Vagina (tissue), 2 donors: Measurements from ENCODE around the gene DMGDH.

Experiments
- POLR2A ChIP-seq, 2 donors: fragments of 450-650 bp; IDR thresholded peaks; one replicate each; pipeline ENCODE4 v1.6.1; 2017; ENCODE audit warnings: antibody characterized with exemption in 2 of 2, mild to moderate bottlenecking in 2 of 2, moderate library complexity in 2 of 2
- POLR2AphosphoS5 ChIP-seq, 2 donors: sonication (generic); formaldehyde crosslinking; IDR thresholded peaks; one replicate each; pipeline ENCODE4 v1.9.0; 2017; ENCODE audit warnings: antibody characterized with exemption in 2 of 2, mild to moderate bottlenecking in 2 of 2, low read depth in 1 of 2; ENCODE audit not compliant: insufficient read depth in 1 of 2
- TF ChIP-seq, protein P1 (sequence below), 3 experiments: fragments of 450-650 bp in 2 of 3; fragments of 200-600 bp in 1 of 3; sonication (generic) in 1 of 3; IDR thresholded peaks; one replicate each; pipeline ENCODE4 v1.5.1; 2017 to 2019; ENCODE audit warnings: antibody characterized with exemption in 3 of 3, mild to moderate bottlenecking in 2 of 3, moderate library complexity in 2 of 3

DNA sequence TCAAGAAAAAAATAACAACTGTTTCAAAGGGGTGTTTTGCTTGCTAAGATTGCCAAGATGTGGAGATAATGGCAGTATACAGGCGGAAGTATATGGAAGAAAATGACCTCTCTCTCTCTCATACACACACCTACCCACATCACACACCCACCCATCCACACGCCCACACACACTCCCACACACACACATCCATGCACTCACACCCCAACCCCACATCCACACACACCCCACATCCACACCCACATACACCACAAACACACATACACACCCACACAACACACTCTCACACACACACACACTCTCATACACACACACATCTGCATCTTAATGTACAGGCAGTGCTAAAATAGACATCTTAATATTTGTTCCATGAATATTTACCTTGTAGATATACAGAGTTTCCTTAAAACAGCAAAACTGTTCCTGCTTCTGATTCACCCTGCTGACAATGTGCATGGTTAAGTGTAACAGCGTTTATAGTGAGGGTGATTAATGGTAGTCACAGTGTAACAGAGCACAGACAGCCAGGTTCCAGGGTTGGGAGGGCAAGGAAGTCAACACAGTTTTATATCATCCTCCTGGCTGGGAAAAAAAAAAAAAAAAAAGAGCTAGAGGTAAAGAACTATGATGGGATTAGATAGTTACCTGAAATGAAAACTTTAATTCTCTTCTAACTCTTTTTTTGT, 8.3 kb upstream of the DMGDH start:
- TF ChIP-seq, protein P1, sequence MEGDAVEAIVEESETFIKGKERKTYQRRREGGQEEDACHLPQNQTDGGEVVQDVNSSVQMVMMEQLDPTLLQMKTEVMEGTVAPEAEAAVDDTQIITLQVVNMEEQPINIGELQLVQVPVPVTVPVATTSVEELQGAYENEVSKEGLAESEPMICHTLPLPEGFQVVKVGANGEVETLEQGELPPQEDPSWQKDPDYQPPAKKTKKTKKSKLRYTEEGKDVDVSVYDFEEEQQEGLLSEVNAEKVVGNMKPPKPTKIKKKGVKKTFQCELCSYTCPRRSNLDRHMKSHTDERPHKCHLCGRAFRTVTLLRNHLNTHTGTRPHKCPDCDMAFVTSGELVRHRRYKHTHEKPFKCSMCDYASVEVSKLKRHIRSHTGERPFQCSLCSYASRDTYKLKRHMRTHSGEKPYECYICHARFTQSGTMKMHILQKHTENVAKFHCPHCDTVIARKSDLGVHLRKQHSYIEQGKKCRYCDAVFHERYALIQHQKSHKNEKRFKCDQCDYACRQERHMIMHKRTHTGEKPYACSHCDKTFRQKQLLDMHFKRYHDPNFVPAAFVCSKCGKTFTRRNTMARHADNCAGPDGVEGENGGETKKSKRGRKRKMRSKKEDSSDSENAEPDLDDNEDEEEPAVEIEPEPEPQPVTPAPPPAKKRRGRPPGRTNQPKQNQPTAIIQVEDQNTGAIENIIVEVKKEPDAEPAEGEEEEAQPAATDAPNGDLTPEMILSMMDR (IDR thresholded peaks at IDR 0.05): no peak
- TF ChIP-seq POLR2A (IDR thresholded peaks at IDR 0.05) (no peak), POLR2AphosphoS5 (IDR thresholded peaks at IDR 0.05; ENCODE audit: insufficient read depth in 1 of 2, low read depth in 1 of 2) (no peak)
